Measurements from ENCODE around the gene LY86.

GRCh38 chr6:6661684-6662083 lies 73.2 kb downstream of the LY86 start:
- TF ChIP-seq CHD4 (IDR thresholded peaks at IDR 0.05; ENCODE audit: insufficient read depth, insufficient replicate concordance, low read depth, low read length, poor library complexity, severe bottlenecking) (no peak), SP1 (CRISPR knock-in tag; IDR thresholded peaks at IDR 0.05) (no peak), SIN3B (IDR thresholded peaks at IDR 0.05; ENCODE audit: low read depth) (no peak), ZBTB43 (CRISPR knock-in tag; IDR thresholded peaks at IDR 0.05) (no peak), EZH2 (IDR thresholded peaks at IDR 0.05; ENCODE audit: borderline replicate concordance, low read depth, low read length) (no peak), KDM1A (IDR thresholded peaks at IDR 0.05) (no peak), CBX8 (IDR thresholded peaks at IDR 0.05; ENCODE audit: borderline replicate concordance, extremely low read depth, low read depth, low read length, poor library complexity, severe bottlenecking) (no peak), ZNF274 (IDR thresholded peaks at IDR 0.05; ENCODE audit: borderline replicate concordance, low read depth, low read length) (no peak), STAT5B (CRISPR knock-in tag; IDR thresholded peaks at IDR 0.05) (no peak), SIRT6 (IDR thresholded peaks at IDR 0.05; ENCODE audit: low read depth, low read length) (no peak)
